HEK293T (cell line): ENCODE measurements around the gene TIMM10.

ENCODE experiments used
- ARNT ChIP-seq: fragments of 450-650 bp; IDR thresholded peaks from 2 replicates; pipeline ENCODE4 v1.6.1; 2017; ENCODE audit warnings: mild to moderate bottlenecking
- FOXM1 ChIP-seq: fragments of 450-650 bp; IDR thresholded peaks from 2 replicates; pipeline ENCODE4 v1.6.1; 2017; ENCODE audit warnings: mild to moderate bottlenecking, borderline replicate concordance
- LEF1 ChIP-seq: fragments of 450-650 bp; IDR thresholded peaks from 2 replicates; pipeline ENCODE4 v1.6.1; 2017; ENCODE audit warnings: mild to moderate bottlenecking, borderline replicate concordance
- PKNOX1 ChIP-seq: fragments of 450-650 bp; IDR thresholded peaks from 2 replicates; pipeline ENCODE4 v1.6.1; 2016
- TARDBP ChIP-seq: fragments of 450-650 bp; IDR thresholded peaks from 2 replicates; pipeline ENCODE4 v1.6.1; 2016

- no peak for TF ChIP-seq ARNT
- TF ChIP-seq TARDBP, result no peak
- no peak for TF ChIP-seq PKNOX1
- no peak for TF ChIP-seq FOXM1
- no peak for TF ChIP-seq LEF1
These were observed 30.0 kb downstream of the TIMM10 start for GRCh38 chr11:57500515-57500914.
